Activated CD8-positive, alpha-beta memory T cell treated with anti-CD3 and anti-CD28 coated beads, Interleukin-2, amount 50 U/mL, for 1 hour (primary cell): ENCODE measurements around the gene C4orf54.

Experiments used
- DNase-seq: peaks from one replicate; pipeline ENCODE4 v3.0.0-alpha.2; 2020; ENCODE audit errors: extremely low read depth

C4orf54 gene

GRCh38 chr4:99657798-99658197 is at the start of gene C4orf54:
Gene C4orf54 (minus strand): TSS chr4:99657828. CDS start chr4:99654648, 3,180 bp downstream.
- DNase-seq, result no peak

- DNase-seq, result no peak
Observed at GRCh38 chr4:99705891-99706290, 48.3 kb upstream of the C4orf54 start.

- DNase-seq, result no peak
Observed at GRCh38 chr4:99696801-99697200, 39.2 kb upstream of the C4orf54 start.

- DNase-seq, result no peak
Observed at GRCh38 chr4:99693140-99693539, 35.5 kb upstream of the C4orf54 start.

GRCh38 chr4:99690990-99691389 is 33.4 kb upstream of the C4orf54 start:
- DNase-seq, result no peak

- no peak for DNase-seq
Observed at GRCh38 chr4:99690472-99690871, 32.8 kb upstream of the C4orf54 start.

- DNase-seq, result no peak
Observed at GRCh38 chr4:99687120-99687519, 29.5 kb upstream of the C4orf54 start.

- no peak for DNase-seq
Observed at GRCh38 chr4:99685234-99685633, 27.6 kb upstream of the C4orf54 start.

GRCh38 chr4:99683895-99684294 is 26.3 kb upstream of the C4orf54 start:
- no peak for DNase-seq

- DNase-seq, result no peak
Observed at GRCh38 chr4:99679976-99680375, 22.3 kb upstream of the C4orf54 start.

- no peak for DNase-seq
Observed at GRCh38 chr4:99679204-99679603, 21.6 kb upstream of the C4orf54 start.

GRCh38 chr4:99677161-99677560 is 19.5 kb upstream of the C4orf54 start:
- no peak for DNase-seq

GRCh38 chr4:99670409-99671073 is 12.9 kb upstream of the C4orf54 start:
- no peak for DNase-seq

- no peak for DNase-seq
Observed at GRCh38 chr4:99669084-99669483, 11.5 kb upstream of the C4orf54 start.

GRCh38 chr4:99668472-99668871 is 10.8 kb upstream of the C4orf54 start:
- no peak for DNase-seq

- no peak for DNase-seq
Observed at GRCh38 chr4:99665983-99666382, 8.4 kb upstream of the C4orf54 start.

GRCh38 chr4:99664716-99665115 is 7.1 kb upstream of the C4orf54 start:
- no peak for DNase-seq

- no peak for DNase-seq
Observed at GRCh38 chr4:99661907-99662306, 4.3 kb upstream of the C4orf54 start.

GRCh38 chr4:99658666-99659065 is 1.0 kb upstream of the C4orf54 start:
- no peak for DNase-seq

GRCh38 chr4:99655308-99656081 is 2.1 kb downstream of the C4orf54 start:
- no peak for DNase-seq

GRCh38 chr4:99654361-99654761 is 3.3 kb downstream of the C4orf54 start:
- no peak for DNase-seq

- DNase-seq, result no peak
Observed at GRCh38 chr4:99653916-99654315, 3.7 kb downstream of the C4orf54 start.
